Panc1 (cell line): ENCODE measurements around the gene PDLIM7. TPM values are rescaled to one million over a fixed set of nuclear protein-coding genes. Genes with fewer than 3 reads are reported as not detected.

Source experiments
- ATAC-seq: fragments of 200-7000 bp; cut with Tn5 transposase; 2 replicates; pipeline ENCODE4 v1.9.1; 2020; ENCODE audit warnings: mild to moderate bottlenecking, moderate library complexity
- BruUV-seq: library from RNA; stranded (reverse); fragments of 400-500 nt; replicated peaks from 2 replicates; lab custom pipeline; 2021; lab: Mats Ljungman, UMichigan
- CTCF ChIA-PET: fragments of 300-600 bp; sonication (Branson Sonifier 250); formaldehyde crosslinking; loops from one replicate; lab custom pipeline; 2022; ENCODE audit warnings: antibody characterized with exemption; lab: Charles Lee
- POLR2A ChIA-PET: fragments of 300-600 bp; sonication (Branson Sonifier 250); formaldehyde crosslinking; loops from one replicate; lab custom pipeline; 2022; ENCODE audit warnings: antibody characterized with exemption; lab: Charles Lee
- DNase-seq: peaks from one replicate; pipeline ENCODE4 v3.0.0-alpha.2; 2010; ENCODE audit warnings: low read depth, low spot score
- H3K27ac ChIP-seq: 2 replicates; pipeline ENCODE4 v1.5.1; 2011; ENCODE audit warnings: mild to moderate bottlenecking, low read length, inconsistent platforms
- H3K27me3 ChIP-seq: fragments of 200-500 bp; sonication (Bioruptor generic); 2 replicates; pipeline ENCODE4 v1.6.0; 2014; ENCODE audit warnings: low read length, inconsistent platforms; ENCODE audit not compliant: control insufficient read depth, insufficient read depth
- H3K36me3 ChIP-seq: fragments of 200-500 bp; sonication (Bioruptor generic); 2 replicates; pipeline ENCODE4 v1.5.1; 2014; ENCODE audit warnings: inconsistent platforms, mild to moderate bottlenecking, low read length, moderate library complexity; ENCODE audit not compliant: control insufficient read depth, insufficient read depth
- H3K4me1 ChIP-seq: 2 replicates; pipeline ENCODE4 v1.5.1; 2011; ENCODE audit warnings: inconsistent platforms, mild to moderate bottlenecking, low read length, moderate library complexity; ENCODE audit not compliant: control insufficient read depth, insufficient read depth
- H3K4me3 ChIP-seq, 2 experiments: 2 replicates each; pipeline ENCODE4 v1.5.1; 2011 to 2012; ENCODE audit warnings: low read depth in 2 of 2, low read length in 2 of 2, mild to moderate bottlenecking in 2 of 2, inconsistent platforms in 1 of 2, moderate library complexity in 1 of 2
- H3K9me3 ChIP-seq: fragments of 200-500 bp; sonication (Bioruptor generic); 2 replicates; pipeline ENCODE4 v1.5.1; 2014; ENCODE audit warnings: low read depth, mild to moderate bottlenecking, inconsistent platforms, low read length, moderate library complexity; ENCODE audit not compliant: control insufficient read depth, insufficient read depth
- CTCF ChIP-seq: fragments of 450-650 bp; IDR thresholded peaks from 2 replicates; pipeline ENCODE4 v1.5.1; 2017; ENCODE audit warnings: mild to moderate bottlenecking
- POLR2AphosphoS5 ChIP-seq: IDR thresholded peaks from 2 replicates; pipeline ENCODE4 v1.6.1; 2012; ENCODE audit warnings: mild to moderate bottlenecking, low read depth, low read length, moderate library complexity
- SIN3A ChIP-seq: IDR thresholded peaks from 2 replicates; pipeline ENCODE4 v1.6.1; 2012; ENCODE audit warnings: low read depth, mild to moderate bottlenecking, low read length, moderate library complexity, borderline replicate concordance; ENCODE audit not compliant: insufficient read depth
- TCF7L2 ChIP-seq: IDR thresholded peaks from 2 replicates; pipeline ENCODE4 v1.6.1; 2011; ENCODE audit warnings: mild to moderate bottlenecking, low read depth, low read length, inconsistent platforms
- in situ Hi-C: cut with HindIII; loops from 2 replicates; pipeline ENCODE4 v1.10.0; 2016; ENCODE audit warnings: low sequenced_read_pairs, low pct_unique_long_range_greater_than_20kb
- intact Hi-C: fragments of 100-400 bp; cut with micrococcal nuclease; formaldehyde crosslinking; loops from one replicate; pipeline ENCODE4 v1.10.0; 2022; ENCODE audit not compliant: unreplicated experiment
- total RNA-seq: library from RNA; stranded (reverse); gene quantifications from one replicate; pipeline ENCODE4 v1.2.1, GENCODE V29; 2021; ENCODE audit not compliant: unreplicated experiment
- TF ChIP-seq, protein P1 (sequence below), 2 experiments: IDR thresholded peaks; 2 replicates each; pipeline ENCODE4 v1.6.1; 2011 to 2012; ENCODE audit warnings: low read depth in 2 of 2, control low read depth in 1 of 2, low read length in 1 of 2, mild to moderate bottlenecking in 1 of 2, moderate library complexity in 1 of 2; ENCODE audit not compliant: insufficient read depth in 1 of 2

Gene PDLIM7
- total RNA-seq, 1 experiment from 2014 or later, result 62.9 TPM

DNA sequence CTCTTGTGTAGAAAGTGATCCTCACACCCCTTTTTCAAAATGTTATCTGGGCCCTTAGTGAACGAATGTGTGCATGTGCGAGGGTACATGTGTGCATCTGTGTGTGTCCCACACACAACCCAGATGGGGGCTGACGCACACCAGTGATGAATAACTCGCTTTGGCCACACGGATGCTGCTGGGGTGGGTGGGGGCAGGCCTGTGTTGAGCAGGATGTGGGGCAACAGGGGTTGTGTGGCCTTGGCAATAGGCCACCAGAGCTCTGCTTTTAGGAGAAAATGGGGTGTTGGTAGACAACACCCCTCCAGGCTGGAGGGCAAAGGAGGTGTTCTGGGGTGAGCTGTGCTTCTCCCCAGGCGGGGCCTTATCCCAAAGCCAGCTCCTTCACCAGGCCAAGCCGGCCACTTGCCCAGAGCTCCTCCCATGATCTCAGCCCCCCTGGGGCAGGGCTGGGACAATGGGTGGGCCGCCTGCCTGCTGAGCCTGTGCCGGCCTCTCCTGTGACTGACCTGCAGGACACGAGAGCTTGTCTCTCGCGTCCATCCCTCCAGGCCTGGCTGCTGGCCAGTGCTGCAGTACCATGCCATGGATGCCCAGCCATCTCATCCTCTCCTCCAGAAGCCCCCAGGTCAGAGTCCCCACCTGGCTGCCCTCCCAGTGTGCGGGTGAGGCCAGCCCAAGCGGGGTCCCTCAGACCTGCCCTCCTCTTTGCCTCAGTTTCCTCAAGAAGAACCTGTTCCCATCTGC is 25.6 kb downstream of the PDLIM7 start:
- no peak for DNase-seq
- in situ Hi-C loops, result no loop called here
- no peak for TF ChIP-seq POLR2AphosphoS5
- TF ChIP-seq SIN3A, result no peak
- no peak for TF ChIP-seq CTCF
- TF ChIP-seq, protein P1, sequence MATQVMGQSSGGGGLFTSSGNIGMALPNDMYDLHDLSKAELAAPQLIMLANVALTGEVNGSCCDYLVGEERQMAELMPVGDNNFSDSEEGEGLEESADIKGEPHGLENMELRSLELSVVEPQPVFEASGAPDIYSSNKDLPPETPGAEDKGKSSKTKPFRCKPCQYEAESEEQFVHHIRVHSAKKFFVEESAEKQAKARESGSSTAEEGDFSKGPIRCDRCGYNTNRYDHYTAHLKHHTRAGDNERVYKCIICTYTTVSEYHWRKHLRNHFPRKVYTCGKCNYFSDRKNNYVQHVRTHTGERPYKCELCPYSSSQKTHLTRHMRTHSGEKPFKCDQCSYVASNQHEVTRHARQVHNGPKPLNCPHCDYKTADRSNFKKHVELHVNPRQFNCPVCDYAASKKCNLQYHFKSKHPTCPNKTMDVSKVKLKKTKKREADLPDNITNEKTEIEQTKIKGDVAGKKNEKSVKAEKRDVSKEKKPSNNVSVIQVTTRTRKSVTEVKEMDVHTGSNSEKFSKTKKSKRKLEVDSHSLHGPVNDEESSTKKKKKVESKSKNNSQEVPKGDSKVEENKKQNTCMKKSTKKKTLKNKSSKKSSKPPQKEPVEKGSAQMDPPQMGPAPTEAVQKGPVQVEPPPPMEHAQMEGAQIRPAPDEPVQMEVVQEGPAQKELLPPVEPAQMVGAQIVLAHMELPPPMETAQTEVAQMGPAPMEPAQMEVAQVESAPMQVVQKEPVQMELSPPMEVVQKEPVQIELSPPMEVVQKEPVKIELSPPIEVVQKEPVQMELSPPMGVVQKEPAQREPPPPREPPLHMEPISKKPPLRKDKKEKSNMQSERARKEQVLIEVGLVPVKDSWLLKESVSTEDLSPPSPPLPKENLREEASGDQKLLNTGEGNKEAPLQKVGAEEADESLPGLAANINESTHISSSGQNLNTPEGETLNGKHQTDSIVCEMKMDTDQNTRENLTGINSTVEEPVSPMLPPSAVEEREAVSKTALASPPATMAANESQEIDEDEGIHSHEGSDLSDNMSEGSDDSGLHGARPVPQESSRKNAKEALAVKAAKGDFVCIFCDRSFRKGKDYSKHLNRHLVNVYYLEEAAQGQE (IDR thresholded peaks at IDR 0.05; ENCODE audit: insufficient read depth in 1 of 2, low read depth in 2 of 2, low read length in 1 of 2), result no peak
- TF ChIP-seq TCF7L2, result no peak
- no peaks in the 10 kb centered on the region for H3K27me3 ChIP-seq
- peaks cover 34% of the 10 kb centered on the region for H3K4me1 ChIP-seq
- CTCF ChIA-PET, result interaction anchor here (0.7 kb wide), 1 partner anchor 14 kb away, joined by 6 read pairs; no protein-coding TSS in a partner anchor
- intact Hi-C loops, result no loop called here
- BruUV-seq, result no TSS peak
- H3K36me3 ChIP-seq, result no peaks in the 10 kb centered on the region; the same call in 1 of the 2 replicates
- no peaks in the 10 kb centered on the region for H3K9me3 ChIP-seq
- H3K4me3 ChIP-seq, result peak overlapping the region; percentile 75 to 78
- H3K27ac ChIP-seq, result peak overlapping the region; percentile 79
- POLR2A ChIA-PET, result interaction anchor here (0.5 to 1.2 kb wide), 2 partner anchors 11 to 25 kb away, joined by 4 to 6 read pairs; partner anchors contain the start of gene PDLIM7
- no peak for ATAC-seq

DNA sequence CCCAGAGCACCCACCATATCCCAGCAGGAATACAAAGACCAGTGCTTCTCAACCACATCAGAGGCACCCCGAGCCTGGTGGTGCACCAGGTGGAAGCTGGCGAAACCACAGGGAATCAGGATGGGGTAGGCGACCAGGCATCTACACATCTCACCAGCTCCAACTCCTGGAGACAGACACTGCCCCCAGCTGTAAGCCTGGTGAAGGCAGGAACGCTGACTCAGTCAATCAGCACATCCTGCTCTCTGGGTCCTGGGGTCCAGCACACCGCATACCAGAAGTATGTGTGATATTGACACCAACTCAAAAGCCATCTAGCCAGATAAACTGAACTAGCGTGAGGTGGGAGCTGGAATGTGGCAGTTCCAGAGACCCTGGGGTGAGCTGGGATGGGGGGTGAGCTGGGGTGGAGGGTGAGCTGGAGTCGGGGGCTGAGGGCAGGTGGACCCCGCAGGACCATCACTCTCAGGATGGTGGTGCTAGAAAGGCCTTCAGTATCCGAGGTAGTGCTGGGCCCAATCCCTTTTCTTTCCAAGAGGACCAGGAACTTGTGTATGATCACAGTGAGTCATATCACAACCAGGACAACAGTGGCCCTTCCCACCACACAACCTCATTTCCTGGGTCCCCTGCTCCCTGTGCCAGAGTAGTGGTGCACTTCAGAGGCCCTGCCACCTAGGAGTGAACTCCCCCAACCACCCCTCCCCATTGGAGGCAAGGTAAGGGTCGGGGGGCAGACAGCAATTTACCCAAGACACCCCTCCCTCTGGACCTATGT is 26.5 kb downstream of the PDLIM7 start:
- H3K36me3 ChIP-seq, result no peaks in the 10 kb centered on the region; the same call in 1 of the 2 replicates
- TF ChIP-seq CTCF (no peak), POLR2AphosphoS5 (no peak), SIN3A (no peak), TCF7L2 (no peak)
- TF ChIP-seq, protein P1 (IDR thresholded peaks at IDR 0.05; ENCODE audit: insufficient read depth in 1 of 2, low read depth in 2 of 2, low read length in 1 of 2), result no peak
- no peaks in the 10 kb centered on the region for H3K9me3 ChIP-seq
- POLR2A ChIA-PET, result no interaction called here
- H3K4me1 ChIP-seq, result peaks cover 34% of the 10 kb centered on the region
- CTCF ChIA-PET, result no interaction called here
- H3K27me3 ChIP-seq, result no peaks in the 10 kb centered on the region
- in situ Hi-C loops, result no loop called here
- H3K27ac ChIP-seq, result no peak overlapping the region; the same call in 1 of the 2 replicates
- BruUV-seq, result TSS peak; percentile 37
- DNase-seq (no peak), ATAC-seq (no peak)
- intact Hi-C loops, result no loop called here
- no peak overlapping the region for H3K4me3 ChIP-seq
